ENCODE results near the gene ACADM. TPM values are rescaled to one million over a fixed set of nuclear protein-coding genes. Genes with fewer than 3 reads are reported as not detected.
"Not testable (repeated sequence)": the region's sequence is repeated elsewhere in the genome, so short reads cannot be mapped to it uniquely, and the experiment has no call there.

Gene ACADM
- total and polyA plus RNA-seq, 9 donors: 38.9 to 61.7 (median 54.9) TPM

DNA sequence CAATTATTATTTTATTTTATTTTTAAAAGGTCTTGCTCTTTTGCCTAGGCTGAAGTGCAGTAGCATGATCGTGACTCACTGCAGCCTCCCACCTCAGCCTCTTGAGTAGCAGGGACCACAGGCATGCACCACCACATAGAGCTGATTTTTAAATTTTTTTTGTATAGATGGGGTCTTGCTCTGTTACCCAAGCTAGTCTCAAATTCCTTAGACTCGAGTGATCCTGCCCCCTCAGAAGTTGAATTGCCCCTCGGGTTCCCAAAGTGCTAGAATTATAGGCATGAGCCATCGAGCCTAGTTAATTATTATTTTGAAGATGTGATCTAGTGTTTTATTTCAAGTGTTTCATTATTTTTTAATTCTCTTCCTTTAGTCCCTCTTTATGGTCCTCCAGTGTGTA is 84.4 kb downstream of the ACADM start:
- no peak for DNase-seq
- H3K27ac ChIP-seq: no peak overlapping the region
- TF ChIP-seq EP300 (IDR thresholded peaks at IDR 0.05) (no peak), POLR2A (IDR thresholded peaks at IDR 0.05) (no peak)
- TF ChIP-seq, protein P1, sequence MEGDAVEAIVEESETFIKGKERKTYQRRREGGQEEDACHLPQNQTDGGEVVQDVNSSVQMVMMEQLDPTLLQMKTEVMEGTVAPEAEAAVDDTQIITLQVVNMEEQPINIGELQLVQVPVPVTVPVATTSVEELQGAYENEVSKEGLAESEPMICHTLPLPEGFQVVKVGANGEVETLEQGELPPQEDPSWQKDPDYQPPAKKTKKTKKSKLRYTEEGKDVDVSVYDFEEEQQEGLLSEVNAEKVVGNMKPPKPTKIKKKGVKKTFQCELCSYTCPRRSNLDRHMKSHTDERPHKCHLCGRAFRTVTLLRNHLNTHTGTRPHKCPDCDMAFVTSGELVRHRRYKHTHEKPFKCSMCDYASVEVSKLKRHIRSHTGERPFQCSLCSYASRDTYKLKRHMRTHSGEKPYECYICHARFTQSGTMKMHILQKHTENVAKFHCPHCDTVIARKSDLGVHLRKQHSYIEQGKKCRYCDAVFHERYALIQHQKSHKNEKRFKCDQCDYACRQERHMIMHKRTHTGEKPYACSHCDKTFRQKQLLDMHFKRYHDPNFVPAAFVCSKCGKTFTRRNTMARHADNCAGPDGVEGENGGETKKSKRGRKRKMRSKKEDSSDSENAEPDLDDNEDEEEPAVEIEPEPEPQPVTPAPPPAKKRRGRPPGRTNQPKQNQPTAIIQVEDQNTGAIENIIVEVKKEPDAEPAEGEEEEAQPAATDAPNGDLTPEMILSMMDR (IDR thresholded peaks at IDR 0.05): no peak
- no peaks in the 10 kb centered on the region for H3K27me3 ChIP-seq
- no peak overlapping the region for H3K4me3 ChIP-seq
- no peaks in the 10 kb centered on the region for H3K36me3 ChIP-seq
- no peaks in the 10 kb centered on the region for H3K9me3 ChIP-seq
- intact Hi-C loops (cut with DNase I): no loop called here
- H3K4me1 ChIP-seq (ENCODE audit: insufficient read depth): no peaks in the 10 kb centered on the region
- 87 to 90% (median 90%) methylated on average over 4 of the region's 4 CpGs for WGBS, 3 donors

DNA sequence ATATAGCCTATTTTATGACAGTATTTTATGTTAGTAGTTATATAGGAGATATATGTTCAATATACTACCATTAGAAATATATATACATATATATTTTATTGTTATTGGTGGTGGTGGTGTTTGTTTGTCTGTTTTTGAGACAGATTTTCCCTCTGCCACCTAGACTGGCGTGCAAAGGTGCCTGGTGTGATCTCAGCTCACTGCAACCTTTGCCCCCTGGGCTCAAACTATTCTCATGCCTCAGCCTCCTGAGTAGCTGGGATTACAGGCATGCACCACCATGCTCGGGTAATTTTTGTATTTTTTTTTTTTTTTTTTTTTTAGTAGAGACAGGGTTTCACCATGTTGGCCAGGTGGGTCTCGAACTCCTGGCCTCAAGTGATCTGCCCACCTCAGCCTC is 85.6 kb downstream of the ACADM start:
- H3K27me3 ChIP-seq; intact Hi-C loops (cut with DNase I); DNase-seq; H3K27ac ChIP-seq; H3K36me3 ChIP-seq; H3K4me1 ChIP-seq (ENCODE audit: insufficient read depth); H3K4me3 ChIP-seq; H3K9me3 ChIP-seq: not testable (repeated sequence)
- 91 to 96% (median 92%) methylated on average over 3 of the region's 3 CpGs for WGBS, 3 donors

DNA sequence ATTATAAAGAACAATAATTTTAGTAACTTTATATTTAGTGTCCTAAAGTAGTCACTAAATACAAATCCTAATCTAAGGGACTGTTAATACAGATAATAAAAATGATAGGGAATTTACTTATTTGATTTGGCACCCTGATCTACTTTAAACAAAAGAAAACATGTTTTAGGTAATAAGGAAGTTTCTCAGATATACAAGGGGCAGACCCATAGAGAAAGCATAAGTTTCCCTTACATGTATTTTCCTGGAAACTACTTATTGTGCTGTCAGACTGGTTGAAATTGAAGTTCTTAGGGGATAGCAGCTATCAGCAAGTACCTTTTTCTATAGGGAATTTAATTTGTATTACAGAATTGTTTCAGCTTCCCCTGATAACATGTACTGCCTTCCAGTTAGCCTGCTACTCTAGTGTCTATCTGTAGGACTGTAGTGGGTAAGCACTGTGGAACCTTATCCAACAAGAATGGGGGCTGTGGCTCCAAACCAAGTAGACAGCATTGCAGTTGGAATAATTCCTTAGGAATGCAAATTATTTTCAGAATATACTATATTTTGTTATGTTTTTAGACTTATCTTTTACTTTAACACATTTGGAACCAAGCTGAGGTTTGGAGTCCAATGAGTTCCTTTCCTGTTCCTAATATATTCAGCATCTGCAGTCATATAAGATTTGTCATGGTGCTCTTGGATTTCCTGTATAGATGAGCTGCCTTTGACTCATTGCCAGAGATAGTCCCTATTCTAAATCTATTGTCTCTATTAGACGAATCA is 86.9 kb downstream of the ACADM start:
- intact Hi-C loops (cut with DNase I): no loop called here
- no peak for DNase-seq
- no peak overlapping the region for H3K27ac ChIP-seq
- no peaks in the 10 kb centered on the region for H3K4me1 ChIP-seq (ENCODE audit: insufficient read depth)
- H3K9me3 ChIP-seq: no peaks in the 10 kb centered on the region
- H3K36me3 ChIP-seq: no peaks in the 10 kb centered on the region
- H3K27me3 ChIP-seq: no peaks in the 10 kb centered on the region
- 27 to 42% (median 30%) methylated on average over 1 of the region's 1 CpG for WGBS, 3 donors
- TF ChIP-seq EP300 (IDR thresholded peaks at IDR 0.05) (no peak), POLR2A (IDR thresholded peaks at IDR 0.05) (no peak)
- TF ChIP-seq, protein P1 (IDR thresholded peaks at IDR 0.05): no peak
- no peak overlapping the region for H3K4me3 ChIP-seq

DNA sequence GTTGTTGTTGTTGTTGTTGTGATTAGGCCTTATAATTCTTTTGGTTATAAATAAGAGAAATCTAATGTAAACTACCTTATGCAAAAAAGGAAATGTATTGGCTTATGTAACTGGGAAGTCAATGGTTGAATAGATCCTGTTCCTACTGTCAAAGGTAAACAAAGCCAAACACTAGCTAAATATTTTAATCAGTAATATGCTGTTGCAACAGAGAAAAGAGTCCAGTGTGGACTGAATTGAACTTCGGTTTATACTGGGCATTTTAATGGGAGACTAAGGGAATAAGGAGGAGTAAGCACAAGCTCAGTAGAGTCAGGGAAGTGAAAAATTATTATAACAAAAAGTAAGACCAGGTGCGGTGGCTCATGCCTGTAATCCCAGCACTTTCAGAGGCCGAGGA is 87.6 kb downstream of the ACADM start:
- no peaks in the 10 kb centered on the region for H3K36me3 ChIP-seq
- no peak for DNase-seq
- 63 to 86% (median 83%) methylated on average over 3 of the region's 3 CpGs for WGBS, 3 donors
- TF ChIP-seq, protein P1 (IDR thresholded peaks at IDR 0.05): no peak
- TF ChIP-seq POLR2A (IDR thresholded peaks at IDR 0.05): no peak
- no peak for TF ChIP-seq EP300 (IDR thresholded peaks at IDR 0.05)
- no peaks in the 10 kb centered on the region for H3K4me1 ChIP-seq (ENCODE audit: insufficient read depth)
- no peak overlapping the region for H3K4me3 ChIP-seq
- H3K27me3 ChIP-seq: no peaks in the 10 kb centered on the region
- no peaks in the 10 kb centered on the region for H3K9me3 ChIP-seq
- H3K27ac ChIP-seq: no peak overlapping the region
- intact Hi-C loops (cut with DNase I): no loop called here

Small RNAs within 50 kb of the gene (small RNA-seq; reads per million reads assigned to genes)
- gene SNORD45A (not detected), gene SNORD45B (not detected), gene SNORD45C (not detected)

Other genes starting within 250 kb of the ACADM start
- 1 to 10 TPM in 5 of 7 donors, under 1 TPM in 2; 0.62 to 2.5 (median 1.1) TPM for gene SLC44A5, start 113.6 kb upstream of the ACADM start, total RNA-seq
- 1 to 10 TPM; 1.1 to 1.2 TPM for gene SLC44A5, start 113.6 kb upstream of the ACADM start, polyA plus RNA-seq
- 10 to 100 TPM; 44.0 to 77.8 (median 57.3) TPM for gene RABGGTB, start 61.5 kb downstream of the ACADM start, total RNA-seq
- 10 to 100 TPM; 41.6 to 45.4 TPM for gene RABGGTB, start 61.5 kb downstream of the ACADM start, polyA plus RNA-seq
- under 1 TPM; 0.36 to 0.88 (median 0.62) TPM for gene MSH4, start 72.2 kb downstream of the ACADM start, total RNA-seq
- gene MSH4, start 72.2 kb downstream of the ACADM start, polyA plus RNA-seq: under 1 TPM; 0.07 to 0.16 TPM
- not detected for gene ASB17, start 207.7 kb downstream of the ACADM start, total RNA-seq
- gene ASB17, start 207.7 kb downstream of the ACADM start, polyA plus RNA-seq: not detected